Brain pericyte (primary cell): ENCODE measurements around the gene RAI1.

Source experiments
- DNase-seq: peaks from one replicate; pipeline ENCODE4 v3.0.0-alpha.2; 2012; ENCODE audit warnings: low read depth, low spot score

RAI1 gene

GRCh38 chr17:17767154-17767869 lies 86.1 kb downstream of the RAI1 start:
- no peak for DNase-seq

- DNase-seq = no peak
Measured at GRCh38 chr17:17767887-17768418, 86.7 kb downstream of the RAI1 start.

- no peak for DNase-seq
Measured at GRCh38 chr17:17768424-17769088, 87.3 kb downstream of the RAI1 start.

- DNase-seq = no peak
Measured at GRCh38 chr17:17769869-17770631, 88.8 kb downstream of the RAI1 start.

GRCh38 chr17:17770632-17771044 lies 89.4 kb downstream of the RAI1 start:
- DNase-seq = no peak

GRCh38 chr17:17771498-17772201 lies 90.4 kb downstream of the RAI1 start:
- DNase-seq = no peak

GRCh38 chr17:17772231-17772630 lies 91.0 kb downstream of the RAI1 start:
- DNase-seq = no peak

- no peak for DNase-seq
Measured at GRCh38 chr17:17774009-17774881, 93.0 kb downstream of the RAI1 start.

GRCh38 chr17:17776889-17777288 lies 95.6 kb downstream of the RAI1 start:
- no peak for DNase-seq

GRCh38 chr17:17778308-17779014 lies 97.2 kb downstream of the RAI1 start:
- peak; percentile 16 for DNase-seq

GRCh38 chr17:17779015-17779611 lies 97.9 kb downstream of the RAI1 start:
- DNase-seq = no peak

GRCh38 chr17:17780922-17781590 lies 99.8 kb downstream of the RAI1 start:
- DNase-seq = no peak

GRCh38 chr17:17781591-17782496 lies 100.6 kb downstream of the RAI1 start:
- no peak for DNase-seq

GRCh38 chr17:17782523-17783115 lies 101.4 kb downstream of the RAI1 start:
- DNase-seq = no peak

GRCh38 chr17:17783116-17783824 lies 102.0 kb downstream of the RAI1 start:
- DNase-seq = no peak

GRCh38 chr17:17783825-17784656 lies 102.8 kb downstream of the RAI1 start:
- no peak for DNase-seq
